ENCODE measurements around the gene GALNT1. TPM values are rescaled to one million over a fixed set of nuclear protein-coding genes. Genes with fewer than 3 reads are reported as not detected.

Gene GALNT1
- polyA plus RNA-seq, 2 of the 4 experiments (the other 2 are of a cell fraction) = 97.4 to 113 TPM

DNA sequence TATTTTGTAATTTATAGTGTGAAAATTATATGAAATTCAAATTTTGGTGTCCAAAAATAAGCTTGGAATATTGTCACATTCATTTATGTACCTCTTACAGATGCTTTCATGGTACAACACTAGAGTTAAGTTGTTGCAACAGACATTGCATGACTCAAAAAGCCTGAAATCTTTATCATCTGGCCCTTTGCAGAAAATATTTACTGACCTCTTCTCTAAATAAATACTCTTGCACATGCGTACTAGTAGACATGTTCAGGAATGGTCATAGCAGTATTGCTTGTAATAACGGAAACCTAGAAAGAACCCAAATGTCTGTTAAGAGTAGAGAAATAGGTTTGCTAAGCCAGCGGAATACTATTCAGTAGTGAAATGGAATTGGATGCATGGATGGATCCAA lies 60.4 kb downstream of the GALNT1 start:
- ChIA-PET POLR2A (no interaction called here), CTCF (no interaction called here)
- WGBS (ENCODE audit: missing lambda C conversion rate) = 86% methylated on average over 3 of the region's 3 CpGs
- Histone ChIP-seq H3K4me1 (no peaks in the 10 kb centered on the region), H3K27ac (no peak overlapping the region), H3K9me3 (no peaks in the 10 kb centered on the region), H3K4me2 (no peak overlapping the region), H3K4me3 (no peak overlapping the region)
- no peak for TF ChIP-seq CEBPB (IDR thresholded peaks at IDR 0.05)
- TF ChIP-seq, protein P1, sequence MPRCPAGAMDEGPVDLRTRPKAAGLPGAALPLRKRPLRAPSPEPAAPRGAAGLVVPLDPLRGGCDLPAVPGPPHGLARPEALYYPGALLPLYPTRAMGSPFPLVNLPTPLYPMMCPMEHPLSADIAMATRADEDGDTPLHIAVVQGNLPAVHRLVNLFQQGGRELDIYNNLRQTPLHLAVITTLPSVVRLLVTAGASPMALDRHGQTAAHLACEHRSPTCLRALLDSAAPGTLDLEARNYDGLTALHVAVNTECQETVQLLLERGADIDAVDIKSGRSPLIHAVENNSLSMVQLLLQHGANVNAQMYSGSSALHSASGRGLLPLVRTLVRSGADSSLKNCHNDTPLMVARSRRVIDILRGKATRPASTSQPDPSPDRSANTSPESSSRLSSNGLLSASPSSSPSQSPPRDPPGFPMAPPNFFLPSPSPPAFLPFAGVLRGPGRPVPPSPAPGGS (IDR thresholded peaks at IDR 0.05) = no peak
- TF ChIP-seq JUNB (IDR thresholded peaks at IDR 0.05) = no peak
- TF ChIP-seq, protein P2, sequence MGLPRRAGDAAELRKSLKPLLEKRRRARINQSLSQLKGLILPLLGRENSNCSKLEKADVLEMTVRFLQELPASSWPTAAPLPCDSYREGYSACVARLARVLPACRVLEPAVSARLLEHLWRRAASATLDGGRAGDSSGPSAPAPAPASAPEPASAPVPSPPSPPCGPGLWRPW (IDR thresholded peaks at IDR 0.05) = no peak
- no peak for TF ChIP-seq EHF (CRISPR knock-in tag; IDR thresholded peaks at IDR 0.05)
- TF ChIP-seq, protein P3, sequence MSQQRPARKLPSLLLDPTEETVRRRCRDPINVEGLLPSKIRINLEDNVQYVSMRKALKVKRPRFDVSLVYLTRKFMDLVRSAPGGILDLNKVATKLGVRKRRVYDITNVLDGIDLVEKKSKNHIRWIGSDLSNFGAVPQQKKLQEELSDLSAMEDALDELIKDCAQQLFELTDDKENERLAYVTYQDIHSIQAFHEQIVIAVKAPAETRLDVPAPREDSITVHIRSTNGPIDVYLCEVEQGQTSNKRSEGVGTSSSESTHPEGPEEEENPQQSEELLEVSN (IDR thresholded peaks at IDR 0.05; ENCODE audit: borderline replicate concordance, low read depth) = no peak
- TF ChIP-seq ZSCAN20 (CRISPR knock-in tag; IDR thresholded peaks at IDR 0.05) = no peak
- no peak for TF ChIP-seq EP300 (IDR thresholded peaks at IDR 0.05)
- TF ChIP-seq KDM5A (IDR thresholded peaks at IDR 0.05) = no peak
- no peak for TF ChIP-seq MYC (IDR thresholded peaks at IDR 0.05; ENCODE audit: borderline replicate concordance, low read length)
- no peak for TF ChIP-seq FOXS1 (CRISPR knock-in tag; IDR thresholded peaks at IDR 0.05)
- TF ChIP-seq, protein P4, sequence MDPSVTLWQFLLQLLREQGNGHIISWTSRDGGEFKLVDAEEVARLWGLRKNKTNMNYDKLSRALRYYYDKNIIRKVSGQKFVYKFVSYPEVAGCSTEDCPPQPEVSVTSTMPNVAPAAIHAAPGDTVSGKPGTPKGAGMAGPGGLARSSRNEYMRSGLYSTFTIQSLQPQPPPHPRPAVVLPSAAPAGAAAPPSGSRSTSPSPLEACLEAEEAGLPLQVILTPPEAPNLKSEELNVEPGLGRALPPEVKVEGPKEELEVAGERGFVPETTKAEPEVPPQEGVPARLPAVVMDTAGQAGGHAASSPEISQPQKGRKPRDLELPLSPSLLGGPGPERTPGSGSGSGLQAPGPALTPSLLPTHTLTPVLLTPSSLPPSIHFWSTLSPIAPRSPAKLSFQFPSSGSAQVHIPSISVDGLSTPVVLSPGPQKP (IDR thresholded peaks at IDR 0.05; ENCODE audit: low read depth, low read length) = no peak
- TF ChIP-seq, protein P5, sequence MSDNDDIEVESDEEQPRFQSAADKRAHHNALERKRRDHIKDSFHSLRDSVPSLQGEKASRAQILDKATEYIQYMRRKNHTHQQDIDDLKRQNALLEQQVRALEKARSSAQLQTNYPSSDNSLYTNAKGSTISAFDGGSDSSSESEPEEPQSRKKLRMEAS (IDR thresholded peaks at IDR 0.05) = no peak
- ATAC-seq = no peak
- FAIRE-seq = no peak
- no peak for DNase-seq (ENCODE audit: low read depth in 1 of 2, low spot score in 1 of 2)

DNA sequence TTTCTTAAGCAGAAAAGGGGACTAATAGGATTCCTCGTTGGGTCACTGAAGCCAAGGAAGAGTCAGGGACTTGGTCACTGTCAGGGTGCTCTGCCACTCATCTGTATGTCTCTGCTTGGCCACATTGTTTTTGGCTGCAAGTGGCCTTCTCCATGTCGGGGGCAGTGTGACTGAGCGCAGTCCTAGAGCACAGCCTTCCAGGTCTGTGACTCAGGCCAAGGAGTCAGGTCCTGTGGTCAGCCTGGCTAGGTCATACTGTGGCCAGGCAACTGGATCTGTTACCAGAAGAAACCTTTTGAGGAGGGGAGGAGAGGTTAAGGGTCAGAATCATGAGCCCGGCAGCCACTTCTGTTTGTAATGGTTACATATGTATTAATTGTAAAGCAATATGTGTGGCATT lies 61.3 kb downstream of the GALNT1 start:
- POLR2A ChIA-PET = no interaction called here
- no peak for ATAC-seq
- Histone ChIP-seq H3K4me1 (no peaks in the 10 kb centered on the region), H3K9me3 (no peaks in the 10 kb centered on the region), H3K4me2 (no peak overlapping the region), H3K4me3 (no peak overlapping the region), H3K27ac (no peak overlapping the region)
- FAIRE-seq = no peak
- TF ChIP-seq, protein P6, sequence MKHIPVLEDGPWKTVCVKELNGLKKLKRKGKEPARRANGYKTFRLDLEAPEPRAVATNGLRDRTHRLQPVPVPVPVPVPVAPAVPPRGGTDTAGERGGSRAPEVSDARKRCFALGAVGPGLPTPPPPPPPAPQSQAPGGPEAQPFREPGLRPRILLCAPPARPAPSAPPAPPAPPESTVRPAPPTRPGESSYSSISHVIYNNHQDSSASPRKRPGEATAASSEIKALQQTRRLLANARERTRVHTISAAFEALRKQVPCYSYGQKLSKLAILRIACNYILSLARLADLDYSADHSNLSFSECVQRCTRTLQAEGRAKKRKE (CRISPR knock-in tag; IDR thresholded peaks at IDR 0.05; ENCODE audit: low read depth) = no peak
- TF ChIP-seq JUN (IDR thresholded peaks at IDR 0.05) (no peak), CBX2 (IDR thresholded peaks at IDR 0.05; ENCODE audit: borderline replicate concordance, low read depth) (no peak), BHLHE40 (IDR thresholded peaks at IDR 0.05; ENCODE audit: low read depth, low read length) (no peak), RAD21 (conservative IDR thresholded peaks at IDR 0.05 in 1 of 2, IDR thresholded peaks at IDR 0.05 in 1 of 2) (no peak), MAFK (IDR thresholded peaks at IDR 0.05; ENCODE audit: partially characterized antibody) (no peak), SMC3 (IDR thresholded peaks at IDR 0.05) (no peak), SREBF2 (IDR thresholded peaks at IDR 0.05) (no peak), ZC3H11A (IDR thresholded peaks at IDR 0.05) (no peak), NFE2L2 (conservative IDR thresholded peaks at IDR 0.05; ENCODE audit: low read length) (no peak), HDAC2 (IDR thresholded peaks at IDR 0.05) (no peak), EHMT2 (IDR thresholded peaks at IDR 0.05; ENCODE audit: low read depth) (no peak), POLR2A (IDR thresholded peaks at IDR 0.05; ENCODE audit: low read length) (no peak)
- TF ChIP-seq, protein P7, sequence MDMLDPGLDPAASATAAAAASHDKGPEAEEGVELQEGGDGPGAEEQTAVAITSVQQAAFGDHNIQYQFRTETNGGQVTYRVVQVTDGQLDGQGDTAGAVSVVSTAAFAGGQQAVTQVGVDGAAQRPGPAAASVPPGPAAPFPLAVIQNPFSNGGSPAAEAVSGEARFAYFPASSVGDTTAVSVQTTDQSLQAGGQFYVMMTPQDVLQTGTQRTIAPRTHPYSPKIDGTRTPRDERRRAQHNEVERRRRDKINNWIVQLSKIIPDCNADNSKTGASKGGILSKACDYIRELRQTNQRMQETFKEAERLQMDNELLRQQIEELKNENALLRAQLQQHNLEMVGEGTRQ (IDR thresholded peaks at IDR 0.05) = no peak
- TF ChIP-seq, protein P8, sequence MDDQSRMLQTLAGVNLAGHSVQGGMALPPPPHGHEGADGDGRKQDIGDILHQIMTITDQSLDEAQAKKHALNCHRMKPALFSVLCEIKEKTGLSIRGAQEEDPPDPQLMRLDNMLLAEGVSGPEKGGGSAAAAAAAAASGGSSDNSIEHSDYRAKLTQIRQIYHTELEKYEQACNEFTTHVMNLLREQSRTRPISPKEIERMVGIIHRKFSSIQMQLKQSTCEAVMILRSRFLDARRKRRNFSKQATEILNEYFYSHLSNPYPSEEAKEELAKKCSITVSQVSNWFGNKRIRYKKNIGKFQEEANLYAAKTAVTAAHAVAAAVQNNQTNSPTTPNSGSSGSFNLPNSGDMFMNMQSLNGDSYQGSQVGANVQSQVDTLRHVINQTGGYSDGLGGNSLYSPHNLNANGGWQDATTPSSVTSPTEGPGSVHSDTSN (IDR thresholded peaks at IDR 0.05) = no peak
- TF ChIP-seq, protein P5 (IDR thresholded peaks at IDR 0.05) = no peak
- TF ChIP-seq, protein P2 (IDR thresholded peaks at IDR 0.05) = no peak
- DNase-seq (ENCODE audit: low read depth in 1 of 2, low spot score in 1 of 2) = no peak
- CTCF ChIA-PET = no interaction called here
- WGBS (ENCODE audit: missing lambda C conversion rate) = 93% methylated on average over 3 of the region's 4 CpGs
